Mesenchymal stem cell (in vitro differentiated cells and primary cell): ENCODE measurements around the gene LIPC.

ENCODE experiments used
- DNase-seq: peaks from one replicate; pipeline ENCODE4 v3.0.0-alpha.2; 2013
- H2AFZ ChIP-seq: one replicate; pipeline ENCODE4 v1.6.1; 2013; ENCODE audit warnings: low read depth, mild to moderate bottlenecking, control low read depth, inconsistent platforms, low read length, moderate library complexity
- H2AK5ac ChIP-seq: 2 replicates; pipeline ENCODE4 v1.6.1; 2013; ENCODE audit warnings: low read length, moderate library complexity, mild to moderate bottlenecking, inconsistent platforms; ENCODE audit not compliant: severe bottlenecking
- H2BK120ac ChIP-seq: one replicate; pipeline ENCODE4 v1.6.1; 2013; ENCODE audit warnings: low read depth, mild to moderate bottlenecking, inconsistent platforms, low read length, moderate library complexity
- H2BK12ac ChIP-seq, 2 experiments: one replicate each; pipeline ENCODE4 v1.6.1; 2013; ENCODE audit warnings: inconsistent platforms in 2 of 2, low read length in 2 of 2, mild to moderate bottlenecking in 2 of 2, moderate library complexity in 2 of 2, control low read depth in 1 of 2
- H2BK15ac ChIP-seq: one replicate; pipeline ENCODE4 v1.6.1; 2013; ENCODE audit warnings: mild to moderate bottlenecking, low read depth, inconsistent platforms; ENCODE audit not compliant: poor library complexity, severe bottlenecking
- H2BK5ac ChIP-seq: 2 replicates; pipeline ENCODE4 v1.6.1; 2013; ENCODE audit warnings: low read depth, mild to moderate bottlenecking, low read length, control low read depth, inconsistent platforms; ENCODE audit not compliant: poor library complexity, severe bottlenecking
- H3K14ac ChIP-seq, 2 experiments: one replicate each; pipeline ENCODE4 v1.6.1; 2013; ENCODE audit warnings: inconsistent platforms in 2 of 2, low read length in 2 of 2, control low read depth in 1 of 2, mild to moderate bottlenecking in 1 of 2, moderate library complexity in 1 of 2
- H3K18ac ChIP-seq, 2 experiments: one replicate each; pipeline ENCODE4 v1.6.1; 2013; ENCODE audit warnings: inconsistent platforms in 2 of 2, low read length in 2 of 2, control low read depth in 1 of 2, low read depth in 1 of 2, mild to moderate bottlenecking in 1 of 2
- H3K23ac ChIP-seq, 2 experiments: one replicate each; pipeline ENCODE4 v1.6.1; 2013; ENCODE audit warnings: inconsistent platforms in 2 of 2, low read length in 2 of 2, mild to moderate bottlenecking in 2 of 2, moderate library complexity in 2 of 2, control low read depth in 1 of 2
- H3K27ac ChIP-seq: 2 replicates; pipeline ENCODE4 v1.5.1; 2013; ENCODE audit warnings: mild to moderate bottlenecking, moderate library complexity, low read length, control low read depth, inconsistent platforms; ENCODE audit not compliant: poor library complexity, severe bottlenecking
- H3K27me3 ChIP-seq, 2 experiments: 2 replicates each; pipeline versions ENCODE4 v1.6.1 to v1.7.0; 2013; ENCODE audit warnings: low read length in 2 of 2, mild to moderate bottlenecking in 2 of 2, moderate library complexity in 2 of 2, control low read depth in 1 of 2, inconsistent platforms in 1 of 2; ENCODE audit not compliant: control insufficient read depth in 1 of 2, insufficient read depth in 1 of 2
- H3K36me3 ChIP-seq, 2 experiments: 2 replicates each; pipeline versions ENCODE4 v1.6.1 to v1.7.0; 2013; ENCODE audit warnings: low read length in 2 of 2, control low read depth in 1 of 2, inconsistent platforms in 1 of 2, low read depth in 1 of 2, mild to moderate bottlenecking in 1 of 2; ENCODE audit not compliant: insufficient read depth in 2 of 2, control insufficient read depth in 1 of 2
- H3K4ac ChIP-seq, 2 experiments: one replicate each; pipeline ENCODE4 v1.6.1; 2013; ENCODE audit warnings: inconsistent platforms in 2 of 2, low read length in 2 of 2, mild to moderate bottlenecking in 2 of 2, moderate library complexity in 2 of 2, control low read depth in 1 of 2, low read depth in 1 of 2
- H3K4me1 ChIP-seq: 2 replicates; pipeline ENCODE4 v1.6.1; 2013; ENCODE audit warnings: low read depth, low read length, control low read depth; ENCODE audit not compliant: control insufficient read depth, insufficient read depth
- H3K4me2 ChIP-seq: 2 replicates; pipeline ENCODE4 v1.6.1; 2013; ENCODE audit warnings: low read length, mild to moderate bottlenecking, inconsistent platforms; ENCODE audit not compliant: poor library complexity, severe bottlenecking
- H3K4me3 ChIP-seq, 2 experiments: 2 replicates each; pipeline versions ENCODE4 v1.5.1 to v1.7.0; 2013; ENCODE audit warnings: low read length in 2 of 2, mild to moderate bottlenecking in 2 of 2, control low read depth in 1 of 2, low read depth in 1 of 2; ENCODE audit not compliant: insufficient read depth in 1 of 2
- H3K79me1 ChIP-seq: replicated peaks from 2 replicates; pipeline ENCODE4 v1.6.1; 2013; ENCODE audit warnings: mild to moderate bottlenecking, control low read depth, low read length, inconsistent platforms; ENCODE audit not compliant: poor library complexity, severe bottlenecking
- H3K9ac ChIP-seq: 2 replicates; pipeline ENCODE4 v1.7.0; 2013; ENCODE audit warnings: mild to moderate bottlenecking, low read length, moderate library complexity
- H3K9me3 ChIP-seq: 2 replicates; pipeline ENCODE4 v1.7.0; 2013; ENCODE audit warnings: mild to moderate bottlenecking, low read length; ENCODE audit not compliant: control insufficient read depth
- H4K8ac ChIP-seq: one replicate; pipeline ENCODE4 v1.6.1; 2013; ENCODE audit warnings: inconsistent platforms, mild to moderate bottlenecking, low read length, moderate library complexity
- H4K91ac ChIP-seq: one replicate; pipeline ENCODE4 v1.6.1; 2013; ENCODE audit warnings: mild to moderate bottlenecking, low read length, inconsistent platforms
- WGBS: methylation state at CpG from one replicate; pipeline ENCODE4 v1.1.7; 2013; ENCODE audit warnings: mixed read lengths; 5-methylcytosine and 5-hydroxymethylcytosine counted together

The LIPC gene

DNA sequence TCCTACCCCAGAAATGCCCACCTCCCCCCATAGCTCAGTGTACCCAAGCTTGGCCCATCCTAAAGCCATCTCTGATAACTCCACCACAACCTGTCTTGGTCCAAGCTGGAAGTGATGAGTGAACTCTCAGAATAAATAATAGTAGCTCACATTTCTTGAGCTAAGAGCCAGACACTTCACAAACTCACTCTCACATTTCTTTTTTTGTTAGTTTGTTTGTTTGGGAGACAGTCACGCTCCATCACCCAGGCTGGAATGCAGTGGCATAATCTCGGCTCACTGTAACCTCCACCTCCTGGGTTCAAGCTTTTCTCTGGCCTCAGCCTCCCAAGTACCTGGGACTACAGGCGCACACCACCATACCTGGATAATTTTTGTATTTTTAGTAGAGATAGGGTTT lies 46.2 kb downstream of the LIPC start:
- H3K4me3 ChIP-seq, result no peak overlapping the region
- no peak overlapping the region for H2BK15ac ChIP-seq
- H3K27me3 ChIP-seq, result no peaks in the 10 kb centered on the region
- no peak overlapping the region for H2AFZ ChIP-seq
- H3K9me3 ChIP-seq, result no peaks in the 10 kb centered on the region
- H2BK5ac ChIP-seq, result no peak overlapping the region
- no peak overlapping the region for H3K14ac ChIP-seq
- no peak overlapping the region for H3K9ac ChIP-seq
- H3K79me1 ChIP-seq, result no peaks in the 10 kb centered on the region
- H2BK12ac ChIP-seq, result no peak overlapping the region
- peaks cover 19% of the 10 kb centered on the region for H3K4me1 ChIP-seq
- no peak overlapping the region for H4K8ac ChIP-seq
- H3K36me3 ChIP-seq, result no peaks in the 10 kb centered on the region
- peak overlapping the region; percentile 95 for H2AK5ac ChIP-seq
- no peak overlapping the region for H4K91ac ChIP-seq
- H3K18ac ChIP-seq, result no peak overlapping the region
- no peak overlapping the region for H3K27ac ChIP-seq
- no peak overlapping the region for H3K4me2 ChIP-seq
- 80% methylated on average over 2 of the region's 3 CpGs for WGBS
- H2BK120ac ChIP-seq, result no peak overlapping the region
- H3K4ac ChIP-seq, result no peak overlapping the region
- no peak for DNase-seq
- no peak overlapping the region for H3K23ac ChIP-seq

DNA sequence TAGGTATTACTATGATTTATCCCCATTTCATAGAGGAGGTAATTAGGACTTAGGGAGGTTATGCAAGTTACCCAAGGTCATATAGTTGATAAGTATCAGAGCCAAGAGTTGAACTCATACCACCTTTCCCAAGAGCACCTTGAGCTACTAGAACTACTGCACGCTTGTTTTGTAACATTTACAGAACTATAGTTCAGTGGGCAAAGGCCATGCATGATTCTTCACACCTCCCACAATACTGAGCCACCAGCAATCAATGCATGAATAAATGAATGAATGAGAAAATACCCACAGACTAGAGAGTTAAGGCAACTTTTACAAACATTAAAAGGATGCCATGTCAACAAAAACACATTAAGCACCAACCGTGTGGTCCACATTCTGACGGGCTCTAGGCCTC lies 46.8 kb downstream of the LIPC start:
- H2BK15ac ChIP-seq, result no peak overlapping the region
- no peak overlapping the region for H2BK120ac ChIP-seq
- DNase-seq, result no peak
- H3K27ac ChIP-seq, result no peak overlapping the region
- peaks cover 16% of the 10 kb centered on the region for H3K4me1 ChIP-seq
- peak overlapping the region; percentile 55 for H2AK5ac ChIP-seq
- H3K36me3 ChIP-seq, result no peaks in the 10 kb centered on the region
- no peaks in the 10 kb centered on the region for H3K79me1 ChIP-seq
- H2BK5ac ChIP-seq, result no peak overlapping the region
- H3K4me3 ChIP-seq, result no peak overlapping the region
- no peak overlapping the region for H3K4ac ChIP-seq
- H3K9me3 ChIP-seq, result no peaks in the 10 kb centered on the region
- no peaks in the 10 kb centered on the region for H3K27me3 ChIP-seq
- H4K8ac ChIP-seq, result no peak overlapping the region
- no peak overlapping the region for H3K14ac ChIP-seq
- no peak overlapping the region for H3K23ac ChIP-seq
- H2BK12ac ChIP-seq, result no peak overlapping the region
- no peak overlapping the region for H4K91ac ChIP-seq
- no peak overlapping the region for H2AFZ ChIP-seq
- no peak overlapping the region for H3K9ac ChIP-seq
- WGBS, result 96% methylated on average over 3 of the region's 3 CpGs
- H3K18ac ChIP-seq, result no peak overlapping the region
- H3K4me2 ChIP-seq, result no peak overlapping the region

DNA sequence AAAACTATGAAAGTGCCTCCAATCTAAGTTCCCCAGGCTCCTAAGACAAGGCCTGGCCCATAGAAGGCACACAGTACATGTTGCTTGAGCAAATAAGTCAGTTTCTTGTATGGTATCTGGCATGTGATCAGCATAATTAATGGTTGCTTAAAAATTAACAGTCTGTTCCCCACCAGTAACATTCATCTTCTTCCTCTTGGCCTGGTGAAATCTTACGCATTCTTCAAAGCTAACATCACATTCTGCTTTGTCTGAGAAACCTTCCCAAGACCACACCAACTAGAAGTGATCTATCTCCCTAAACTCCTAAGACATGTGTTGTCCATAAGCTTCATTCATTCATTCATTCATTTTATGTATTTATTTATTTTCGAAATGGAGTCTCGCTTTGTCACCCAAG lies 48.1 kb downstream of the LIPC start:
- Histone ChIP-seq H3K4me2 (no peak overlapping the region), H3K4me1 (peaks cover 14% of the 10 kb centered on the region), H2AK5ac (no peak overlapping the region), H3K27ac (peak overlapping the region; percentile 72), H3K14ac (no peak overlapping the region), H3K18ac (no peak overlapping the region), H3K27me3 (no peaks in the 10 kb centered on the region), H3K9me3 (no peaks in the 10 kb centered on the region), H2BK120ac (no peak overlapping the region), H2BK12ac (no peak overlapping the region), H4K8ac (no peak overlapping the region), H4K91ac (no peak overlapping the region), H3K79me1 (no peaks in the 10 kb centered on the region), H2BK5ac (no peak overlapping the region), H3K4me3 (no peak overlapping the region), H3K36me3 (no peaks in the 10 kb centered on the region), H3K4ac (no peak overlapping the region), H3K23ac (no peak overlapping the region), H3K9ac (no peak overlapping the region), H2AFZ (no peak overlapping the region), H2BK15ac (no peak overlapping the region)
- WGBS, result 94% methylated on average over 3 of the region's 3 CpGs
- no peak for DNase-seq

DNA sequence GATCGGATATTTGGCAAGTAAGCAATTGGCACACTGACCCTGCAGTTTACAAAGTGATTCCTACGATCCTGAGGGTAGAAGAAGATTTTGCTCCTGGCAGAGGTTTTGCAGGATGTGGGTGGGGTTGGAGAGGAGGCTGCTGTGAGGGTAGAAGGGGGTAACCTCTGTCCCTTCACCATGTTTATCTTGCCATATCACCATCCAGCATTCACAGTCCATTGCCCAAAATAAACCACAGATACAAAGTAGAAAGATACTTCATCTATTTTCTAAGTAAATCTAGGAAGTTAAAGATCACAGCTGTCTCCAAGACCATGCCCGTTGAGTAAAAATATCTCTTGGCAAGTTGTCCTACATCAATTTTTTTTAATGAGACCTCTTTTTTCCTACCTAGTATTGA lies 51.6 kb downstream of the LIPC start:
- H3K79me1 ChIP-seq, result no peaks in the 10 kb centered on the region
- H2BK12ac ChIP-seq, result no peak overlapping the region
- no peak overlapping the region for H4K8ac ChIP-seq
- H3K18ac ChIP-seq, result no peak overlapping the region
- H3K27ac ChIP-seq, result no peak overlapping the region
- no peak overlapping the region for H2BK5ac ChIP-seq
- H3K9me3 ChIP-seq, result peaks cover 2% of the 10 kb centered on the region
- H3K4me1 ChIP-seq, result peaks cover 3% of the 10 kb centered on the region
- H3K4me2 ChIP-seq, result no peak overlapping the region
- H3K36me3 ChIP-seq, result no peaks in the 10 kb centered on the region
- H3K9ac ChIP-seq, result no peak overlapping the region
- 92% methylated on average over 2 of the region's 3 CpGs for WGBS
- H3K14ac ChIP-seq, result no peak overlapping the region
- no peak overlapping the region for H3K4me3 ChIP-seq
- no peak overlapping the region for H2AFZ ChIP-seq
- H2AK5ac ChIP-seq, result no peak overlapping the region
- H2BK120ac ChIP-seq, result no peak overlapping the region
- H2BK15ac ChIP-seq, result no peak overlapping the region
- H3K27me3 ChIP-seq, result no peaks in the 10 kb centered on the region
- DNase-seq, result no peak
- H4K91ac ChIP-seq, result no peak overlapping the region
- no peak overlapping the region for H3K23ac ChIP-seq
- no peak overlapping the region for H3K4ac ChIP-seq
